ENCODE results near the gene ZBTB7C.
A peak's percentile ranks its signal among the peaks of the same experiment; 100 is the strongest.

The ZBTB7C gene

DNA sequence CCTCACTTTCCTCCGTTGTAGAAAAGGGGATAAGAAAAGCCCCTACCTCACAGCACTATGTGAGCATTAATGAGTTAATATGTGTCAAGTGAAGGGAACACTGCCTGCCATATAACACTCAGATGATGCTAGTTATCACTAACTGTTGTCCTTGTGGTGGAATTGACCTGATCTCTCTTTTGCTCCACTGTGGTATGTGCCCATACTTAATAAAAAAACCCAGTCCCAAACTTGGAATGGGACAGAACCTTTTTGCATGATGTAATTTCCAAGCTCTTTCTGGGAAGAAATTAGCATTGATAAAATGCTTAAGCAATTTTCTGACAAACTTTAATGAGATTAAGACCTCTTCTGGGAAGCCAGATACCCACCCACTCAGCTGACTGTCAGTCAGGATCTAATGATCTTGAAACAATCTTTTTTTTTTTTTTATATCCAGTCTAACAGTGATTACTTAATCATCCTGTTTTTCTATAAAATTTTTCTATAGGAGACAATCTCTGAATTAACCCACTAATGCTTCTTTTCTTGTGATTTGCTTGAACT is 158.7 kb downstream of the ZBTB7C start:
- DNase-seq (ENCODE audit: low read depth, low spot score), result no peak
- H3K4me3 ChIP-seq (ENCODE audit: low read depth, low read length), result no peak overlapping the region
- TF ChIP-seq, protein P1, sequence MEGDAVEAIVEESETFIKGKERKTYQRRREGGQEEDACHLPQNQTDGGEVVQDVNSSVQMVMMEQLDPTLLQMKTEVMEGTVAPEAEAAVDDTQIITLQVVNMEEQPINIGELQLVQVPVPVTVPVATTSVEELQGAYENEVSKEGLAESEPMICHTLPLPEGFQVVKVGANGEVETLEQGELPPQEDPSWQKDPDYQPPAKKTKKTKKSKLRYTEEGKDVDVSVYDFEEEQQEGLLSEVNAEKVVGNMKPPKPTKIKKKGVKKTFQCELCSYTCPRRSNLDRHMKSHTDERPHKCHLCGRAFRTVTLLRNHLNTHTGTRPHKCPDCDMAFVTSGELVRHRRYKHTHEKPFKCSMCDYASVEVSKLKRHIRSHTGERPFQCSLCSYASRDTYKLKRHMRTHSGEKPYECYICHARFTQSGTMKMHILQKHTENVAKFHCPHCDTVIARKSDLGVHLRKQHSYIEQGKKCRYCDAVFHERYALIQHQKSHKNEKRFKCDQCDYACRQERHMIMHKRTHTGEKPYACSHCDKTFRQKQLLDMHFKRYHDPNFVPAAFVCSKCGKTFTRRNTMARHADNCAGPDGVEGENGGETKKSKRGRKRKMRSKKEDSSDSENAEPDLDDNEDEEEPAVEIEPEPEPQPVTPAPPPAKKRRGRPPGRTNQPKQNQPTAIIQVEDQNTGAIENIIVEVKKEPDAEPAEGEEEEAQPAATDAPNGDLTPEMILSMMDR (IDR thresholded peaks at IDR 0.05; ENCODE audit: low read depth, low read length), result no peak
- in situ Hi-C loops (cut with HindIII; ENCODE audit: low sequenced_read_pairs), result no loop called here

DNA sequence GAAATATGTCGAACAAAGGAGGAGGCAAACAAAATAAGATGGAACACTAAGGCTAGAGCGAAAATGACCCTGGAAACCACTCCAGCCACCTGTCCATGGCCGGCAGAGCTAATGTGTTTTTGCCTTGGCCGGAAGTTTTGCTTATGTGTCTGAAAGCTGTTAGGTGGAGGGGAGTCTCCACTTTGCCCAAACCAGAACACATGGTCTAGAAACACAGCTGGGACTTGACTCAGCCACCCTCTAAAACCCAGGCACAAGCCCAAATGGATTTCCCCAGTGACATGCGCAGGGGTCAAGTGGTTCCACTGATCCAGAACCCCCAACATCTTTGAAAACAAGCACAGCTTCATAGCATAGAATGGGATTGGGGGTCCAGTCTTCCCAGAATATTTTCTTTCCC is 159.3 kb downstream of the ZBTB7C start:
- DNase-seq (ENCODE audit: low read depth, low spot score), result no peak
- TF ChIP-seq, protein P1 (IDR thresholded peaks at IDR 0.05; ENCODE audit: low read depth, low read length), result no peak
- no peak overlapping the region for H3K4me3 ChIP-seq (ENCODE audit: low read depth, low read length)
- in situ Hi-C loops (cut with HindIII; ENCODE audit: low sequenced_read_pairs), result no loop called here

DNA sequence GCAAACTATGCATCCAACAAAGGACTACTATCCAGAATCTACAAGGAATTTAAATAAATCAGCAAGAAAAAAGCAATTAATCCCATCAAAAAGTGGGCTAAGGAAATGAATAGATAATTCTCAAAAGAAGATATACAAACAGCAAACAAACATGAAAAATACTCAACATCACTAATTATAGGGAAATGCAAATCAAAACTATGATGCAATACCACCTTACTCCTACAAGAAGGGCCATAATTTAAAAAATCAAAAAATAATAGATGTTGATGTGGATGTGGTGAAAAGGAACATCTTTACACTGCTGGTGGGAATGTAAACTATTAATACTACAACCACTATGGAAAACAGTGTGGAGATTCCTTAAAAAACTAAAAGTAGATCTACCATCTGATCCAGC is 164.7 kb downstream of the ZBTB7C start:
- in situ Hi-C loops (cut with HindIII; ENCODE audit: low sequenced_read_pairs), result no loop called here
- TF ChIP-seq, protein P1 (IDR thresholded peaks at IDR 0.05; ENCODE audit: low read depth, low read length), result no peak
- H3K4me3 ChIP-seq (ENCODE audit: low read depth, low read length), result no peak overlapping the region
- no peak for DNase-seq (ENCODE audit: low read depth, low spot score)

DNA sequence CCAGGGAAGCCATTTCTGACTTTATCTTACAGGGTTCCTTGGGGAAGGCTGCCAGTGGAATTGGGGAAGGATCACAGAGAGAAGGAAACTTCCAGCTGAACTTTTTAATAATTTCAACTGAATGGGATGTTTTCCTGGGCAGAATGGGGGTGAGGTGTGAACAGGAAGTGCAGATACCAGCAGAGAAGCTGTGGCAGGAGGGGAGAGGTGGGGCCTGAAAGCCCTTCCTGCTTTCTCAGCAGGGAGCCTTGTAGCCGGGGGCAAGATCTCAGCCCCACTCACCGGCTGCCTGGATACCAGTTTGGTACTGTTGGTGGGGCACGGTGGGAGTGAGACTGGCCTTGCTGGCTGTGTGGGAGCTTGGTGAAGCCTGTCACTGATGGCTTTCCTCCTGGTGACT is 170.5 kb downstream of the ZBTB7C start:
- no peak for DNase-seq (ENCODE audit: low read depth, low spot score)
- TF ChIP-seq, protein P1 (IDR thresholded peaks at IDR 0.05; ENCODE audit: low read depth, low read length), result no peak
- H3K4me3 ChIP-seq (ENCODE audit: low read depth, low read length), result no peak overlapping the region
- in situ Hi-C loops (cut with HindIII; ENCODE audit: low sequenced_read_pairs), result no loop called here

DNA sequence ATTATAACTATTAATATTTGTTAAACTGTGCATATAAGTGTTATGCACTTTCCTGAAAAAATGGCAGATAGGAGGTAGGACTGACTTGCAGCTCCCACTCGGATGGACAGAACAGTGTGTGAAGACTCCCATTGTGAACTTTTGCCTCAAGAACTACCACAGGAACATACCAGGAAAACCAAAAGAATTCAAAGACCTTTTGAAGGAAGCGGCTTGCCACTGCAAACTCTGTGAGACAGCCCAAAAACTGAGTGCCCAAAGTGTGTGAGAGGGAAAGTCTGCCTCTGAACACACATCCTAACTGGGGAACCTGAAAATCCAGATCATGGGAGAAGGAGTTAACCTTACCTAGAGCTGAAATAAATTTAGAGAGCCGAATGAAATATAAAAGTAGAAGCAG is 171.0 kb downstream of the ZBTB7C start:
- DNase-seq (ENCODE audit: low read depth, low spot score), result peak; percentile 17
- in situ Hi-C loops (cut with HindIII; ENCODE audit: low sequenced_read_pairs), result no loop called here
- H3K4me3 ChIP-seq (ENCODE audit: low read depth, low read length), result no peak overlapping the region
- TF ChIP-seq, protein P1 (IDR thresholded peaks at IDR 0.05; ENCODE audit: low read depth, low read length), result no peak

DNA sequence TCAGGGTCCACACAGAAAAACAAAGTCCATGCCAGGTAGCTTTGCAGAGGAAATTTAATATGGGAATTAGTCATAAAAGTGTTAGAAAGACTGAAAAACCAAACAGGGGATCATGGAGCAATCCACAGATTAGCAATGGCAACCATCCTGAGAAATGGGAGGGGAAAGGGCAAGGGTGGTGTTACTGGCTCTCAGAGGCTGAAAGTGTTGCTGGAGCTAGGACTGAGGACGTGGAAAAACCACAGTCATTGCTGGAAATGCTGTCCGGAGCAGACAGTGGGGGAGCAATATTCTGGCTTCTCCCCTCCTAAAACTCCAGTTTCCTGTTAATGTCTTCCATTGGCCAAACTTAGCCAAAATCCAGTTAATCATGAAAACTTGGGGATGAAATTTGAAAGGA is 172.4 kb downstream of the ZBTB7C start:
- H3K4me3 ChIP-seq (ENCODE audit: low read depth, low read length), result no peak overlapping the region
- no peak for DNase-seq (ENCODE audit: low read depth, low spot score)
- TF ChIP-seq, protein P1 (IDR thresholded peaks at IDR 0.05; ENCODE audit: low read depth, low read length), result no peak
- in situ Hi-C loops (cut with HindIII; ENCODE audit: low sequenced_read_pairs), result no loop called here
